T-helper 2 cell (primary cell): ENCODE measurements around the gene LSM2.
"Not testable (repeated sequence)": the region's sequence is repeated elsewhere in the genome, so short reads cannot be mapped to it uniquely, and the experiment has no call there.

Experiments
- DNase-seq, 5 experiments: peaks; one replicate each; pipeline versions ENCODE4 v3.0.0 to v3.0.0-alpha.2; 2012 to 2022
- total RNA-seq, 2 donors: gene quantifications; one replicate each; lab custom pipeline; 2026; lab: John Stamatoyannopoulos, UW

LSM2 gene
- total RNA-seq, result 8.1 to 14.5 reads per million in 2 donors

DNA sequence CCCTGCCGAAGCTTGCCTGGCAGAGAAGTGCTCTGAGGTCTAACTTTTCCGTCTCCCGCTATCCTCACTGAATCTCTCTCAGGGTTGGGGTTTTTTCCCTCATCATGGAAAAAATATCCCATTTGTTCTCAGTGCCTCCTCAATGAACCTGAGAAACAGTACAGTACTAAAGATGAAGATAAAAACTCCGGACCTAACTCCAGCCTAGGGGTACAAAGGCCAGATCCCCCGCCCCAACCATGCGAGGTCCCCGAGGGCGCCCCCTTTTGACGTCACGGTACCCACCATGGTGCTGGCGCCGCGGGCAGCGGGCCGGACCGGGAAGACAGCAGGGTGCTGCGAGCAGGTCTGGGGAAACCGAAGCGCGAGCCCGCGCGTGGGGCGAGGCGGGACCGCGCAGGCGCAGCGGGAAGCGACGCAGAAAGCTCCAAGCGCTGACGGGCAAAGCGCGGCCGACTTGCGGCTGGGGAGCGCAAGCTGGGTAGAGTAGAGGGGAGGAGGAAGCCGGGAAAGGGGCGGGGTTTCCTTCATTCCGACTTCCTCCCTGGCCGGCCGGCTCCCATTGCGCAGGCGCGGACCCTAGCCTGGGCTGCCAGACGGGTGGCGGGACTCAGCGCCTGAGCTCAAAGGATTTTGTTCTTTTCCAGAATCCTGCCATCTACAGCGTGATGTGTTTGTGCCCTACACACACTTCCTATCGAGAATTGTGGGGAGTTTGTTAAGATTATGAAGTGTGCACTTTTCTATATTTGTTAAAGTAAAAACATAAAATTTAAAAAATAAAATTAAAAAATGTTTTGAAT, at the start of gene LSM2:
Gene LSM2 (minus strand): TSS at position 497 of the 803 bp plus-strand sequence. CDS start 209 bp downstream, at position 288.
- DNase-seq, result peak; percentile 91 to 97 (median 97)

DNA sequence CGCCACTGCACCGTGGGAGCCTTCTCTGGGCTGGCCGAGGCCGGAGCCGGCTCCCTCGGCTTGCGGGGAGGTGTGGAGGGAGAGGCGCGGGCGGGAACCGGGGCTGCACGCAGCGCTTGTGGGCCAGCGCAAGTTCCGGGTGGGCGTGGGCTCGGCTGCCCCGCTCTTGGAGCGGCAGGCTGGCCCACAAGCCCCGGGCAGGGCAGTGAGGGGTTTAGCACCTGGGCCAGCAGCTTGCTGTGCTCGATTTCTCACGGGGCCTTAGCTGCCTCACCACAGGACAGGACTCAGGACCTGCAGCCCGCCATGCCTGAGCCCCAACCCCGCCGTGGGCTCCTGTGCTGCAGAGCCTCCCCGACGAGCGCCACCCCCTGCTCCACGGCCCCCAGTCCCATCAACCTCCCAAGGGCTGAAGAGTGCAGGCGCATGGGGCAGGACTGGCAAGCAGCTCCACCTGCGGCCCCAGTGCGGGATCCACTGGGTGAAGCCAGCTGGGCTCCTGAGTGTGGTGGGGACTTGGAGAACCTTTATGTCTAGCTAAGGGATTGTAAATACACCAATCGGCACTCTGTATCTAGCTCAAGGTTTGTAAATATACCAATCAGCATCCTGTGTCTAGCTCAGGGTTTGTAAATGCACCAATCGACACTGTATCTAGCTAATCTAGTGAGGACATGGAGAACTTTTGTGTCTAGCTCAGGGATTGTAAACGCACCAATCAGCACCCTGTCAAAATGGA, 45.4 kb upstream of the LSM2 start:
- DNase-seq, result not testable (repeated sequence)

DNA sequence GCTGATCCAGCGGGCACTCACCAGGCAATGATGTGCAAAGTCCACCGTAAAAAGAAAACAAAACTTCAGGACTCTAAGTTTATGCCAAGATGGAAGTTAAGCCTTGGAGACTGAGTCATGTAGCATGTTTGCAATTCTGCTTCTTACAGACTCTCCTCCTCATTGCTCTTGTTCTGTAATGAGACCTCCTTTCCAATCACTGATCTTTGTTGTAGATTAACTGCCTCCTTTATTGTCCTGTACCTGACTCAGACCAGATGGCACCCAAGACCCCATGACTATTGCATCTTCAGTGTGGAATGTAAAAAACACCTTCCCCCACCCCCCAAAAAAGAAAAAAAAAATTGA, 44.7 kb upstream of the LSM2 start:
- no peak for DNase-seq

DNA sequence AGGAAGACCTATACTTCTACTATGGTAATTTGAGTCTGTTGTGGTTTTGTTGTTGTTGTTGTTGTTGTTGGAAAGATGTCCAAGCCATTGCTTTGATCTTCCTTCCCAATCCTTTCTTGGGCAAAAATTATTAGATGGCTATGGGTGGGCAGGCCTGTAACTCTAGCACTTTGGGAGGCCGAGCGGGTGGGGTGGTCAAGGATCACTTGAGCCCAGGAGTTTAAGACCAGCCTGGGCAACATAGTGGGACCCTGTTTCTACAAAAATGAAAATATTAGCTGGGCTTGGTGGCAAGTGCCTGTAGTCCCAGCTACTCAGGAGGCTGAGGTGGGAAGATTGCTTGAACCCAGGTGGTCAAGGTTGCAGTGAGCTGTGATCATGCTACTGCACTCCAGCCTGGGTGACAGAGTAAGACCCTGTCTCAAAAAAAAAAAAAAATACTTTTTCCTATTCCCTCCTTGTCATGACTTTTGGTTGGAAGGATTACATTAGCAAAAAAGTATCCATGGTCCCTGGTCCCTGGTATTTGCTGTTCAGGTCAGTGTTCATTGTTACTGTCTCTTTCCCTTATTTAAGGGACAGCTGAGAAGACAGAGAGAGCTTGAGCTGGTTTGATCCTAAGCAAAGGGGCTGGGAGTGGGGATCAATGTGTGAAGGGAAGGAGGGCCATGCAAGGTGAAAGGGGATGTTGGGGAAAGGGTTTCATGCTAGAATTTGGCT, 44.2 kb upstream of the LSM2 start:
- DNase-seq, result no peak

DNA sequence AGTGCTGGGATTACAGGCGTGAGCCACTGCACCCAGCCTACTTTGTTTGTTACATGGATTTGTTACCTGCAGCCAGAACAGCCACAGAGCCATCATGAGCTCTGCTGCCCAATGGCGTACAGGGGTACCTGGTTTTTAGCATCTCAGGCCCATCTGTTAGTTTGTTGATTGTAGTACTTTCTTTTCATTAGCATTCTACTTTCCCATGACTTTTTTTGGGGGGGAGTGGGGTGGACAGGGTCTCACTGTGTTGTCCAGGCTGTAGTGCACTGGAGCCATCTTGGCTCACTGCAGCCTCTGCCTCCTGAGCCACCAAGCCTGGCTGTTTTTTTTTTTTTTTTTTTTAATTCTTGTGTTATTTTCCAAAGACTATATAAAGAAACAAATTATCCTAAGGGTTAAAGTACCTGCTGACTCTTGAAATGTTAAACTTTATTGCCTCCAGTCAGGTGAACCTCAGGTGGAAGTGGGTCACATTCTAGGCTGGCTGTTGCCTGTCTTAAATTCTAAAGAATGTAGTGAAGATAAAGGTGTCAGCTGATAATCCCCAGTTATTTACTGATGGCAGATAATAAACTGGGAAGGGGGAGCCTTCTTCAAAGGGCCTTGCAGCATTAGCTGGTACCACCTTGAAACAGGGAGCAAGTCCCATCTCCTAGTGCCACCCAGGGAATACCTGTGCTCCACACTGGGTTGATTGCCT, 40.7 kb upstream of the LSM2 start:
- DNase-seq, result no peak

DNA sequence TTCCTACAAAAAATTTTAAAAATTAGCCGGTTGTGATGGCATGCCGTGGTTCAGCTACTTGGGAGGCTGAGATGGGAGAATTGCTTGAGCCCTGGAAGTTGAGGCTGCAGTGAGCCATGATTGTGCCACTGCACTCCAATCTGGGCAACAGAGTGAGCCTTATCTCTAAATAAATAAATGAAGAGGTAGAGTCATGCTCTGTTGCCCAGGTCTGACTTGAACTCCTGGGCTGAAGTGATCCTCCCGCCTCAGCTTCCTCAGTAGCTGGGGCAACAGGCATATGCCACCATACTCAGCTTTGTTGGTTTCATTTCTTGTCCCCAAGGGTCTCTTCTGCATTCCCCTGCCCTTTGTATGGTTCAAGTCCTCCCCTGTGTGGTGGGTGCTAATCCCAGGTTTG, 37.7 kb upstream of the LSM2 start:
- DNase-seq, result no peak

DNA sequence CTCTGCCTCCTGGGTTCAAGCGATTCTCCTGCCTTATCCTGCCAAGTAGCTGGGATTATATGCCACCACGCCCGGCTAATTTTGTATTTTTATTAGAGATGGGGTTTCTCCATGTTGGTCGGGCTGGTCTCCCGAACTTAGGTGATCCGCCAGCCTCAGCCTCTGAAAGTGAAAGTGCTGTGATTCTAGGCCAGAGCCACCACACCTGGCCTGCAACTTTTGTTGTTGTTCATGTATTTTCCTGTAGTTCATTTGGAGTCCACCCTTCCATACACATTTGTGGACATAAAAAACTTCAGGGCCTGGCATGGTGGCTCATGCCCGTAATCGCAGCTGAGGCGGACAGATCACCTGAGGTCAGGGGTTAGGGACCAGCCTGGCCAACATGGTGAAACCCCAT, 35.3 kb upstream of the LSM2 start:
- DNase-seq, result no peak

DNA sequence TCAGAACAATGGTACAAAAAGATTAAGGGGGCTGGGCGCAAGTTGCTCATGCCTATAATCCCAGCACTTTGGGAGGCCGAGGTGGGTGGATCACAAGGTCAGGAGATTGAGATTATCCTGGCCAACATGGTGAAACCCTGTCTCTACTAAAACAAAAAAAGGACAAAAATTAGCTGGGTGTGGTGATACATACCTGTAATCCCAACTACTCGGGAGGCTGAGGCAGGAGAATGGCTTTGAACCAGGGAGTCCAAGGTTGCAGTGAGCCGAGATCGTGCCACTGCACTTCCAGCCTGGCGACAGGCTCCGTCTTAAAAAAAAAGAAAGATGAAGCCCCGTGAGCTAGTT, 33.0 kb upstream of the LSM2 start:
- not testable (repeated sequence) for DNase-seq

DNA sequence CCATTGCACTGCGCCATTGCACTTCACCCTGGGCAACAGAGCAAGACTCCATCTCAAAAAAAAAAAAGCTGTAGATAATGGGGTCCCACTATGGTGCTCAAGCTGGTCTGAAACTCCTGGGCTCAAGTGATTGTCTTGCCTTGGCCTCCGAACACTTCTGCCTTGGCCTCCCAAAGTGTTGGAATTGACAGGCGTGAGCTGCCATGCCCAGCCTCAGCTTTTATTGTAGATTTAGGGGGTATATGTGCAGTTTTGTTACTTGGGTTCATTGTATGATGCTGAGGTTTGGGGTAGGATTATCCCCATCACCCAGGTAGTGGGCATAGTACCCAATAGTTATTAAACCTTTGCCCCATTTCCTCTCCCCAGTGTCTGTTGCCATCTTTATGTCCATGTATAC, 32.2 kb upstream of the LSM2 start:
- DNase-seq, result no peak

DNA sequence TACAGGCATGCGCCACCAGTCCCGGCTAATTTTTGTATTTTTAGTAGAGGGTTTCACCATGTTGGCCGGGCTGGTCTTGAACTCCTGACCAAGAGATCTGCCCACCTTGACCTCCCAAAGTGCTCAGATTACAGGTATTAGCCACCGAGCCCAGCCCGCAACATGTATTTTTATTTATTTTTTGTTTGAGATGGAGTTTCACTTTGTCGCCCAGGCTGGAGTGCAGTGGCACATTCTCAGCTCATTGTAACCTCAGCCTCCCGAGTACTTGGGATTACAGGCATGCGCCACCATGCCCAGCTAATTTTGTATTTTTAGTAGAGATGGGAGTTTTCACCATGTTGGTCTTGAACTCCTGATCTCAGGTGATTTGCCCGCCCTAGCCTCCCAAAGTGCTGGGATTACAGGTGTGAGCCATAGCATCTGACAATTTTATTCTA, 31.4 kb upstream of the LSM2 start:
- not testable (repeated sequence) for DNase-seq

DNA sequence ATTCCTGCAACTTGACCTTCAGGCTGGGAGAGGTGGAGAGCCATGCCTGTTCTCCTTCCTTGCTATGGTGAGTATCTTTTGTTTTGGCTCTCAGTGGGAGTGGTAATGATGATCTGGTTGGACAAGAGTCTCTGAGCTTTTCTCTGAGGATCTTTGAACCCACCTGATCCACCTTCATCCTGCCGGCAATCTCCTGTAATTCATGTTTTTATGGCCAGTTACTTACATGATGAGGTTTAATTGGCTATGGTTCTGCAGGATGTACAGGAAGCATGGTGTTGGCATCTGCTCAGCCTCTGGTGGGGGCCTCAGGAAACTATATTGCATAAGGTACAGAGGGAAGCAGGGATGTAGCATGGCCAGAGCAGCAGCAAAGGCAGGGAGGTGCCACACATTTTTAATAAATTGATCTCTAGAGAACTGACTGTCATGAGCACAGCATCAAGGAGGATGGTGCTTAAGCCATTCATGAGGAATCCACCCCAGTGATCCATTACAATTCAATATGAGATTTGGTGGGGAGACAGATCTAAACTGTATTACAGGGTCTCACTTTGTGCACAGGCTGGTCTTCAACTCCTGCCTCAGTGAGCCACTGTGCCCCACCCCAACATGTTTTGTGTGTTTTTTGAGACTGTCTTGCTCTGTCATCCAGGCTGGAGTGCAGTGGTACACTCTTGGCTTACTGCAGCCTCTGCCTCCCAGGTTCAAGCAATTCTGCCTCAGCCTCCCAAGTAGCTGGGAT, 30.8 kb upstream of the LSM2 start:
- DNase-seq, result no peak

DNA sequence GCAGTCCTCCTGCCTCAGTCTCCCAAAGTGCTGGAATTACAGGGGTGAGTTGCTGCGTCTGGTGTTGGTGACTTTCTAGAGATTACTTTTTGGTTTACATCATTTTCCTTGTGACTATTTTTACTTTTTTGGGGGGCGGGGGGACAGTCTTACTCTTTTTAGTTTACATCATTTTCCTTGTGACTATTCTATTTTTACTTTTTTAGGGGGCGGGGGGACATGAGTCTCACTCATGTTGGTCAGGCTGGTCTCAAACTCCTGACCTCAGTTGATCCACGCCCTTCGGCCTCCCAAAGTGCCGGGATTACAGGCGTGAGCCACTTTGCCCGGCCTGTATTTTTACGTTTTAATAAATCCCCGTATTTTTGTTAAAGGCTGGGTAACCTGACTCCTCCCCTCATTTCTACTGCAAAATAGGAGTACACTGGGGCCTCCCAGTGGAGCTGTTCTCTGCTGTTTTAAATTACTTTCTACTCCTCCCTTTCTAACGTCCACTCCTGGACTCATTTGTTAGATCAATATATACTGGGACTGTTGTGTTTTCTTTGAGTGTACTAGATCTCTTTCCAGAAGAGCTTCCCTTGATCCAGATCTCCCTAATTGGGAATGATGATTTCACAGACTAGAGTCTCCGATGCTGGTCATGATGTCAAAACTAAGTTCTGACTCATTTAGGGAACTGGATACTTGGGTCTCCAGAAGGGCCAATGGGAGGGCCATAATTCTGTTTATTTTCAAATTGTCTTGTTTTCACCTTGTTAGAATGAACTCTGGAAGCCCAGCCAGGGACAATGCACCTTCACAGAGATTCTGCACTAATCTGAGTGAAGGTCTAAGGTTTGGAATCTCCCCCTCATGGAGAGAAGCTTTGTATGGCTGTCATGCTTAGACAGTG, 30.0 kb upstream of the LSM2 start:
- DNase-seq, result peak in 1 of 5 experiments; percentile 47

DNA sequence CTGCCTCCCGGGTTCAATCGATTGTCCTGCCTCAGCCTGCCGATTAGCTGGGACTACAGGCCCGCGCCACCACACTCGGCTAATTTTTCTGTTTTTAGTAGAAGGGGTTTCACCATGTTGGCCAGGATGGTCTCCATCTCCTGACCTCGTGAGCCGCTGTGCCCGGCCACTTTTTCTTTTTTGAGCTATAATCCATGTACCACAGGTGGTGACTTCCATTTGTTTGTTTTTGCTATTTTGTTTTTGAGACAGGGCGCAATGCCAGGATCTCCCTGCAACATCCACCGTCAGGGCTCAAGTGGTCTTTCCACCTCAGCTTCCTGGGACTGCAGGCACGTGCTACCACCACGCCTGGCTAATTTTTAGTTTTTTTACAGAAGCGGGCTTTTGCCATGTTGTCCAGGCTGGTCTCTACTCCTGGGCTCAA, 29.3 kb upstream of the LSM2 start:
- no peak for DNase-seq

DNA sequence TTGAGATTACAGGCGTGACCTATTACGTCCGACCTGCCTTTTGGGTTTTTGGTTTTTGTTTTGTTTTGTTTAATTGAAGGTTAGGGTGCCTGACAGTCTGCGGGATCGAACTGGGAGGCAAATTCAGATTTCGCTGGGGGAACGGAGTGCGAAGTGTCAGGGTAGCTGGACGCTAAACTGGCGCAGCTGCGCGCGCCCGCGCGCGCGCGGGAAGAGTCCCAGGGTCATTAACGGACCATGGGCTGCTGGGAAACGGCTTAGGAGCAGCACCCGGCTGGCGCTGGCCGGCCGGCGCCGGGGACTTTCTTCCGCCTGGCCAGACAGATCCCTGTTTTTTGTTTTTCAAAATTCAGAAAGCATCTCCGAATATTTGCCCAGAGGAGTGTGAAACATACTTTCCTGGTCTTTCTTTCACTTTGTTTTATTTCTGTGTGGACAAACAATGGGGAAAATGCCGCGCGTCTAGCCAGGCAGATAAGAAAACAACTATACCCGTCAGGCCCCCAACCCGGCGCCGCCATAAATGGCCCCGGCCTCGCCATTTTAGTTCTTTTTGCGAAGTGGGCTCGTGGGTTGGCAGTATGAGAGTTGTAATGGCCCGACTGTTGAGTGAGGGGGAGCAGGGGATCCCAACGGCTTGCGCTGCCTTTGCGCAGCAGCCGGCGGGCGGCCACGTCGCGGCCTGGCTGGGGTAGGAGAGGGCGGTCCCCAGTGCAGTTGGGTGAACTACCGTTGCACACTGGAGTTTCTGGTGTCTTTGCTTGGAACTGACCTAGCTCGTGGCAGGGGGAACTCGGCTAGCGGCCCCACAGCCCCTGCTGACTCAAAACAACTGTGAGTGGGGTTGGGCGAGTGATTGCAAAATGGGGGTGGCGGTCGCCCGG, 27.8 kb upstream of the LSM2 start:
- DNase-seq, result peak; percentile 51 to 82 (median 69)

DNA sequence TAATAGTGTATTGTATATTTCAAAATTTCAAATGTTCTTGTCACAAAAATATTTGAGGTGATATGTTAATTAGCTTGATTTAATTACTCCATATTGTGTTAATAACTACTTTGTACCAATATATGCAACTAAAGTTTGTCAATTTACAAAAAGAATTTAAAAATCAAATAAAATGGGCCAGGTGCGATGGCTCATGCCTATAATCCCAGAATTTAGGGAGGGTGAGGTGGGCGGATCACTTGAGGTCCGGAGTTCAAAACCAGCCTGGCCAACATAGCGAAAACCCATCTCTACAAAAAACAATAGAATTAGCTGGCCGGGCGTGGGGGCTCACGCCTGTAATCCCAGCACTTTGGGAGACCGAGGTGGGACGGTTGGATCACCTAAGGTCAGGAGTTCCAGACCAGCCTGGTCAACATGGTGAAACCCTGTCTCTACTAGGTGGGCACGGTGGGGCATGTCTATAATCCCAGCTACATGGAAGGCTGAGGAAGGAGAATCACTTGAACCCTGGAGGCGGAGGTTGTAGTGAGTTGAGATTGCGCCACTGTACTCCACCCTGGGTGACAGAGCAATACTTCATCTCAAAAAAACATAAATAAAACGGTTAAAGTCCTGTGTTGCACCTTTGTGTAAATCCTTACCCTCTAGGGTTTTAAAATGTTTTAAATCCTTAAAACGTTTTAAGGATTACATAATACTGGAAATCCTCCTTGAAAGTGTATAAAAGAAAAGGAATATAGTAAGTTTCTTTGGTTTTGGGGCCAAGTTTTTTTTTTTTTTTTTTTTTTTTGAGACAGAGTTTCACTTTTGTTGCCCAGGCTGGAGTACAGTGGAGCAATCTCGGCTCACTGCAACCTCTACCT, 24.8 kb upstream of the LSM2 start:
- no peak for DNase-seq

DNA sequence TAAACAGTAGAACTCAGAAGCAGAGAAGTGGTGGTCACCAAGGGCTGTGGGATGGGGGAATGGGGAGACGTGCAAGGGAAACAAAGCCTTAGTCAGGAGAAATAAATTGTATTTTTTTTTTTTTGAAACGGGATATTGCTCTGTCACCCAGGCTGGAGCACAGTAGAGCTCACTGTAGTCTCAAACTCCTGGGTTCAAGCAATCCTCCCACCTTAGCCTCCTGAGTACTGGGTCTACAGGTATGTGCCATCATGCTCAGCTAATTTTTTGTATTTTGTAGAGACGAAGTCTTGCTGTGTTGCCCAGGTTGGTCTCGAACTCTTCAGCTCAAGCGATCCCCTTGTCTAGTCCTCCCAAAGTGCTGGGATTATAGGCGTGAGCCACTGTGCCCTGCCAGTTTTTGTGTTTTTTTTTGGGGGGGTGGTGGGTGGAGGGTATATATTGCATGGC, 24.1 kb upstream of the LSM2 start:
- DNase-seq, result no peak

DNA sequence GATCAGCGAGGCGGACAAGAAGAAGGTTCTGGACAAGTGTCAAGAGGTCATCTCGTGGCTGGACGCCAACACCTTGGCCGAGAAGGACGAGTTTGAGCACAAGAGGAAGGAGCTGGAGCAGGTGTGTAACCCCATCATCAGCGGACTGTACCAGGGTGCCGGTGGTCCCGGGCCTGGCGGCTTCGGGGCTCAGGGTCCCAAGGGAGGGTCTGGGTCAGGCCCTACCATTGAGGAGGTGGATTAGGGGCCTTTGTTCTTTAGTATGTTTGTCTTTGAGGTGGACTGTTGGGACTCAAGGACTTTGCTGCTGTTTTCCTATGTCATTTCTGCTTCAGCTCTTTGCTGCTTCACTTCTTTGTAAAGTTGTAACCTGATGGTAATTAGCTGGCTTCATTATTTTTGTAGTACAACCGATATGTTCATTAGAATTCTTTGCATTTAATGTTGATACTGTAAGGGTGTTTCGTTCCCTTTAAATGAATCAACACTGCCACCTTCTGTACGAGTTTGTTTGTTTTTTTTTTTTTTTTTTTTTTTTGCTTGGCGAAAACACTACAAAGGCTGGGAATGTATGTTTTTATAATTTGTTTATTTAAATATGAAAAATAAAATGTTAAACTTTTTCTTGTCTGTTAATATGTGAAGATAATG, 23.0 kb upstream of the LSM2 start:
- peak in 1 of 5 experiments; percentile 71 for DNase-seq
